Lower lobe of right lung (tissue), 2 donors: Measurements from ENCODE around the gene NRXN2. TPM values are rescaled to one million over a fixed set of nuclear protein-coding genes. Genes with fewer than 3 reads are reported as not detected.

Experiments
- ATAC-seq, 2 donors: fragments of 200-7000 bp; cut with Tn5 transposase; one replicate each; pipeline ENCODE4 v1.9.1; 2020 to 2022; ENCODE audit warnings: mild to moderate bottlenecking in 2 of 2, moderate library complexity in 2 of 2
- DNase-seq: peaks from one replicate; pipeline ENCODE4 v3.0.0-alpha.2; 2020
- H3K27ac ChIP-seq: fragments of 200-600 bp; one replicate; pipeline ENCODE4 v1.8.0; 2022
- H3K27me3 ChIP-seq: fragments of 200-600 bp; one replicate; pipeline ENCODE4 v1.8.0; 2022; ENCODE audit warnings: low read depth
- H3K36me3 ChIP-seq: fragments of 200-600 bp; one replicate; pipeline ENCODE4 v1.8.0; 2022; ENCODE audit warnings: mild to moderate bottlenecking
- H3K4me1 ChIP-seq: fragments of 200-600 bp; one replicate; pipeline ENCODE4 v1.8.0; 2022
- H3K4me3 ChIP-seq: fragments of 200-600 bp; one replicate; pipeline ENCODE4 v1.8.0; 2022; ENCODE audit warnings: mild to moderate bottlenecking
- H3K9me3 ChIP-seq: fragments of 200-600 bp; one replicate; pipeline ENCODE4 v1.8.0; 2022
- CTCF ChIP-seq: fragments of 200-600 bp; IDR thresholded peaks from one replicate; pipeline ENCODE4 v1.8.0; 2022; ENCODE audit warnings: antibody characterized with exemption, mild to moderate bottlenecking
- intact Hi-C: fragments of 100-400 bp; cut with DNase I; formaldehyde crosslinking; loops from one replicate; pipeline ENCODE4 v1.11.0; 2022
- total RNA-seq: library from RNA; stranded (reverse); fragmentation: NEBNext Ultra II Directional; extraction: Animal tissue kit (Norgen Biotek cat#: 25700); gene quantifications from one replicate; pipeline ENCODE4 v1.2.1, GENCODE V29; 2021
- donor health status: DM: no; HTN: yes; CAD: no; lungs with severe emphysema.

Gene NRXN2
- total RNA-seq, 1 donor from 2014 or later: 1.7 TPM

GRCh38 chr11:64607381-64607985, 115.5 kb downstream of the NRXN2 start:
- Histone ChIP-seq H3K27me3 (peaks cover 15% of the 10 kb centered on the region), H3K9me3 (no peaks in the 10 kb centered on the region), H3K4me3 (peak overlapping the region; percentile 19), H3K4me1 (no peaks in the 10 kb centered on the region), H3K27ac (no peak overlapping the region), H3K36me3 (no peaks in the 10 kb centered on the region)
- no peak for ATAC-seq
- intact Hi-C loops: no loop called here
- DNase-seq: no peak
- no peak for TF ChIP-seq CTCF

GRCh38 chr11:64606796-64607380, 116.1 kb downstream of the NRXN2 start:
- ATAC-seq (no peak), DNase-seq (no peak)
- no peaks in the 10 kb centered on the region for H3K4me1 ChIP-seq
- no peak overlapping the region for H3K4me3 ChIP-seq
- H3K27ac ChIP-seq: no peak overlapping the region
- intact Hi-C loops: no loop called here
- peaks cover 15% of the 10 kb centered on the region for H3K27me3 ChIP-seq
- no peaks in the 10 kb centered on the region for H3K9me3 ChIP-seq
- no peaks in the 10 kb centered on the region for H3K36me3 ChIP-seq
- TF ChIP-seq CTCF: no peak

GRCh38 chr11:64605656-64606585, 117.1 kb downstream of the NRXN2 start:
- Histone ChIP-seq H3K36me3 (no peaks in the 10 kb centered on the region), H3K27me3 (peaks cover 15% of the 10 kb centered on the region), H3K4me1 (no peaks in the 10 kb centered on the region), H3K27ac (no peak overlapping the region), H3K4me3 (no peak overlapping the region), H3K9me3 (no peaks in the 10 kb centered on the region)
- TF ChIP-seq CTCF: no peak
- ATAC-seq (no peak), DNase-seq (no peak)
- intact Hi-C loops: no loop called here

- no peak for DNase-seq
- intact Hi-C loops: no loop called here
- no peak overlapping the region for H3K27ac ChIP-seq
- no peaks in the 10 kb centered on the region for H3K36me3 ChIP-seq
- no peak for ATAC-seq
- H3K9me3 ChIP-seq: no peaks in the 10 kb centered on the region
- no peaks in the 10 kb centered on the region for H3K4me1 ChIP-seq
- H3K27me3 ChIP-seq: peaks cover 15% of the 10 kb centered on the region
- H3K4me3 ChIP-seq: no peak overlapping the region
- TF ChIP-seq CTCF: no peak
These were observed 117.8 kb downstream of the NRXN2 start for GRCh38 chr11:64605244-64605560.

GRCh38 chr11:64604458-64605243, 118.3 kb downstream of the NRXN2 start:
- no peaks in the 10 kb centered on the region for H3K9me3 ChIP-seq
- ATAC-seq: no peak
- peaks cover 15% of the 10 kb centered on the region for H3K27me3 ChIP-seq
- no peak overlapping the region for H3K4me3 ChIP-seq
- no peak for DNase-seq
- no peak for TF ChIP-seq CTCF
- no peaks in the 10 kb centered on the region for H3K4me1 ChIP-seq
- no peaks in the 10 kb centered on the region for H3K36me3 ChIP-seq
- H3K27ac ChIP-seq: no peak overlapping the region
- intact Hi-C loops: no loop called here
